Measurements from ENCODE around the gene TCEAL8. TPM values are rescaled to one million over a fixed set of nuclear protein-coding genes. Genes with fewer than 3 reads are reported as not detected.

The TCEAL8 gene
- total RNA-seq, 4 donors from 2014 or later = 14.7 to 74.3 (median 22.9) TPM

- Histone ChIP-seq H3K36me3 (no peaks in the 10 kb centered on the region), H3K27me3 (no peaks in the 10 kb centered on the region), H3K4me1 (no peaks in the 10 kb centered on the region), H3K9me3 (no peaks in the 10 kb centered on the region), H3K27ac (no peak overlapping the region), H3K4me3 (no peak overlapping the region)
- TF ChIP-seq POLR2A (IDR thresholded peaks at IDR 0.05) (no peak), CTCF (IDR thresholded peaks at IDR 0.05) (no peak)
- DNase-seq = peak in 1 of 3 donors; percentile 52
Measured at GRCh38 chrX:103212749-103213457, 42.1 kb downstream of the TCEAL8 start.

- peak in 2 of 3 donors; percentile 35 to 71 for DNase-seq
- TF ChIP-seq POLR2A (IDR thresholded peaks at IDR 0.05) = no peak
- TF ChIP-seq CTCF (IDR thresholded peaks at IDR 0.05) = peak in 4 of 6 experiments; percentile 34 to 55 (median 40)
- Histone ChIP-seq H3K27ac (no peak overlapping the region), H3K4me1 (no peaks in the 10 kb centered on the region), H3K4me3 (no peak overlapping the region), H3K27me3 (no peaks in the 10 kb centered on the region), H3K9me3 (no peaks in the 10 kb centered on the region), H3K36me3 (no peaks in the 10 kb centered on the region)
Measured at GRCh38 chrX:103211012-103211715, 43.8 kb downstream of the TCEAL8 start.

- no peaks in the 10 kb centered on the region for H3K4me1 ChIP-seq
- no peak for DNase-seq
- TF ChIP-seq CTCF (IDR thresholded peaks at IDR 0.05) (no peak), POLR2A (IDR thresholded peaks at IDR 0.05) (no peak)
- H3K27ac ChIP-seq = no peak overlapping the region
- H3K9me3 ChIP-seq = no peaks in the 10 kb centered on the region
- H3K27me3 ChIP-seq = no peaks in the 10 kb centered on the region
- no peaks in the 10 kb centered on the region for H3K36me3 ChIP-seq
- no peak overlapping the region for H3K4me3 ChIP-seq
Measured at GRCh38 chrX:103210056-103210455, 44.9 kb downstream of the TCEAL8 start.

Other genes starting within 250 kb of the TCEAL8 start
- gene BEX1, start 191.0 kb downstream of the TCEAL8 start, total RNA-seq = 1 to 10 TPM; 1.2 to 5.0 (median 2.3) TPM
- gene NXF3, start 162.0 kb downstream of the TCEAL8 start, total RNA-seq = 10 to 100 TPM in 3 of 4 donors, 1 to 10 TPM in 1; 8.2 to 63.5 (median 14.0) TPM
- gene BEX4, start 40.0 kb downstream of the TCEAL8 start, total RNA-seq = 10 to 100 TPM in 2 of 4 donors, 1 to 10 TPM in 2; 4.4 to 16.5 (median 10.2) TPM
- not detected for gene TCEAL5, start 21.6 kb upstream of the TCEAL8 start, total RNA-seq
- gene BEX2, start 55.8 kb upstream of the TCEAL8 start, total RNA-seq = 1 to 10 TPM in 3 of 4 donors, not detected in 1; 1.8 to 7.1 (median 4.4) TPM
- 1 to 10 TPM; 1.1 to 5.8 (median 2.1) TPM for gene TCEAL7, start 75.1 kb upstream of the TCEAL8 start, total RNA-seq
- 10 to 100 TPM in 2 of 4 donors, 1 to 10 TPM in 2; 4.2 to 33.0 (median 9.7) TPM for gene TCEAL9, start 101.4 kb upstream of the TCEAL8 start, total RNA-seq
- 100 to 1,000 TPM in 1 of 4 donors, 10 to 100 TPM in 2, 1 to 10 TPM in 1; 9.1 to 102 (median 17.9) TPM for gene BEX3, start 121.4 kb upstream of the TCEAL8 start, total RNA-seq